ENCODE measurements around the gene DHX38.
"Not testable (repeated sequence)": the region's sequence is repeated elsewhere in the genome, so short reads cannot be mapped to it uniquely, and the experiment has no call there.

Gene DHX38

DNA sequence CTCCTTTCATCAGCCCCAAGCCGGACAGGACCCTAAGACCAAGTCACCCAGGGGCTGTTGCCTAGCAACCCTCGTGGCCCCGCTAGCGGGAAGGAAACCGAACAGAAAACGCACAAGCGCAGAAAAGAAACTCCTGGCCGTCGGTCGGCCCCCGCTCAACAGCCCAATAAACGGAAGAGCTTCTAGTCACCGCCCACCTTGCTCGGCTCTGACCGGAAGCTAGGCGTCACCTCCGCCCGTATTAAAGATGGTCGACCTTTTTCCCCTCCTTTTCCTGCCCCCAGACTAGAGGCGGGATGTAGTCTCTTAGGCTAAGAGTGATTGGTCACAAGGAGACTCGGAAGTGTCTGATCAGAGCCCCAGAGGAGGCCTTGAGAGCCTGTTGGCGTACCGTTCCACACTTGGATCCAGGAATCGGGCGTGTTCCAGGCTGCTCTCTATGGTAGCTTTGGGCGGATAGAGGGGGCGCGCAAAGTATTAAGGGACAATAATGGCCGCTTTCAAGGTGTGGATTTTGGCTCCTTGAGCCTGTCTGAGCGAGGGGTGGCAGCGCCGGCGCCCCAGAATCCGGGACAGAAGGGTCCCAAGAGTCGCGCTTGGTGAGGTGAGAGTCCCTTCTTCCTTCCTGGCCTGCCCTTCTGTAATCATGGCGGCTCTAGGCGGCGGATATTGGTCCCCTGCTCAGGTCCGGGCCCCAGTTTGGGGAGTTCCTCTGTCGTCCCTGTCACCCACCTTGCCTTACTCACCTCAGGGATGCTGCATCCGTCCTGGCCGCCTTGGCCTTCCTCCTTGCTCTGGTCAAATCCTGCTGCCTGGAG is at the start of gene DHX38, which contains the start of gene TXNL4B:
TSS of gene DHX38 (plus strand) at position 400 of the 818 bp plus-strand sequence. CDS start 2,311 bp downstream, outside the sequence.
TSS of gene TXNL4B (minus strand) at position 173 of the 818 bp plus-strand sequence. CDS start 2,871 bp downstream, outside the sequence.
- peak; percentile 99 for DNase-seq

DNA sequence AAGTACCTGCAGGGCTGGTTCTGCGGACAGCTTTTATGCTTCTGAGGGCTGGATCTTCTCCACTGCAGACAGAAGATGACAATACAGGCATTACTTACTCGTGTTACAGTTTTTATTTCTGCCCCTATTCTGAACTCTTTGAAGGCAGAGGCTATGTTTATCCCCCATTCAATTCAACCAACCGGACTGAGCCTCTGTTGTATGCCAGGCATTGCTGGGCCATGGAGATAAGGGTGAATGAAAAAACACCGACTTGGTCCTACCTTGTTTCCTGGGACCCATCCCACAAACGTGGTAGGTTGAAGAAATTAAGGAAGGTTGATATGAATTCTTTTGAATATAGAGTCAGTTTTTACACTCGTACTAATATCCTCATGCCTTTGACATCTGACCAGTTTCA is 49.4 kb upstream of the DHX38 start:
- DNase-seq, result no peak

GRCh38 chr16:72044825-72045359 is 48.8 kb upstream of the DHX38 start:
- DNase-seq, result no peak

GRCh38 chr16:72049110-72049509 is 44.5 kb upstream of the DHX38 start:
- no peak for DNase-seq

DNA sequence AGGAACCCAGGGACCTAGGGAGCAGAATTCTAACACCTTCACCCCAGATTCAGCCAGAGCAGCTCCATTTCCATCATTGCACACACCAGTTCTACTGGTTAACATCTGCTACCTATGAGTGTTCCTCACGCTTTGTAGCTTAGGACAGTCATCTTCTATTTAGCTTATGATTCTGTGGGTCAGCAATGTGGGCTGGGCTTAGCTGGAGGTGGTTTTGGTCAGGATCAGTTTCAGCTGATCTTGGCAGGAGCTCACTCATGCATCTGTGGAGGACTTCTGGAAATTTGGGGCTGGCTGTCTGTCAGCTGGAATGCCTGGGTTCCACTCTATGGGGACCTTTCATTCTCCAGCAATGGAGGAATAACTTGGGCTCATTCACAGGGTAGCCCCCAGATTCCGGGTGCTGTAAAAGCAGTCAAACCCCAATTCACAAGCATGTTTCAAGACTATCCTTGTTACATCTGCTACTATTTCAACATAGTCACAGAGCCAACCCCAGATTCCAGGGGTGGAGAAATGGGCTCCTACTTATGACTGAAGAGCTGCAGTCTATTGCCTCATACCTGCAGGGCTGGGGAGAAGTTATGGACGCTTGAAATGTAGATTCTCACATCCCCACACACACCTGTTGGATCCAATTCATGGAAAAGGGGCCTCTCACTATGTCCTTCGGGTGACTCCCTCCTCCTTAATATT is 42.7 kb upstream of the DHX38 start:
- no peak for DNase-seq

DNA sequence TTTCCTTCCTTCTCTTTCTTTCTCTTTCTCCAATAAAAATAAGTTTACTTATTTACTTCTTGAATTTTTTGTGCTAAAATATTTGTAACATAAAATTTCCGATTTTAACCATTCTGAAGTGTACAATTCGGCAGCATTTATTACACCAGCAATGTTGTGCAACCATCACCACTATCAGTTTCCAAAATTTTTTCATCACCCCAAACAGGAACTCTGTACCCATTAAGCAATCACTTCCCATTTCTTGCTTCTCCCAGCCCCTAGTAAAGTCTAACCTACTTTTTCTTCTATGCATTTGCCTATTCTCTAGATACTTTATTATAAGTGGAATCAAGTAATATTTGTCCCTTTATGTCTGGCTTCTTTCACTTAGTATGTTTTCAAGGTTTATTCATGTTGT is 41.8 kb upstream of the DHX38 start:
- no peak for DNase-seq

GRCh38 chr16:72054254-72054847 is 39.3 kb upstream of the DHX38 start, which contains the start of gene HP:
Gene HP (plus strand): TSS chr16:72054505. CDS start chr16:72054653, 148 bp downstream.
- not testable (repeated sequence) for DNase-seq

DNA sequence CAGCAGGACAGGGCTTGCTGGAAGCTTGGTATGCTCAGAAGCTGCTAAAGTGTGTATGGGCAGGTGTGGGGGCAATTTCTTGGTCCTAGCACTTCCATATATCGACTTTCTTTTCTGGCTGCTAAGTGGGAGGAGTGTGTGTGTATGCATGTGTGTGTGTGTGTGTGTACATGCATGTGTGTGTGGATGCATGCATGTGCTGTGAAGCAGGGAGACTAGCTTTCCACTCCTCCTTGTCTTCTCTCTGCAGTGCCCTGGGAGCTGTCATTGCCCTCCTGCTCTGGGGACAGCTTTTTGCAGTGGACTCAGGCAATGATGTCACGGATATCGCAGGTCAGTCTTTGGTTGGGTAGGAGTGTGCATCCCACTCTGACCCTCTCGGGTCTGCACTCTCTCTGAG is 37.7 kb upstream of the DHX38 start:
- DNase-seq, result peak; percentile 12

DNA sequence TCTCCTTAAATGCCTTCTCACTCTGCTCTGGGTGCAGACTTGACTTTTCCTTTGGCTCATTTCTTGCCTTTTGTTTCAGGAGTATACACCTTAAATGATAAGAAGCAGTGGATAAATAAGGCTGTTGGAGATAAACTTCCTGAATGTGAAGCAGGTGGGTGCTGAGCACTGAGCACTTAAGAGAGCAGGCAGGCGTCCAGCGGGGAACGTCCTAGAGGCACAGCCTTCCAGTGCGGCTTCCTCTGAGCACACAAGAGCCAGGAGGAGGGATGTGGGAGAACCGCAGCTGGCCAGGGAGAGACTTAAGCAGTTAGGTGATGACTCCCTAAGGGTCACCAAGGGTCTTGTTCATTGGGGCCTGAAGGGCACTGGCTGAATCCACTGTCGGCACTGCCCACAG is 36.3 kb upstream of the DHX38 start:
- DNase-seq, result not testable (repeated sequence)

- DNase-seq, result not testable (repeated sequence)
These were observed 34.6 kb upstream of the DHX38 start for GRCh38 chr16:72059060-72059459.

DNA sequence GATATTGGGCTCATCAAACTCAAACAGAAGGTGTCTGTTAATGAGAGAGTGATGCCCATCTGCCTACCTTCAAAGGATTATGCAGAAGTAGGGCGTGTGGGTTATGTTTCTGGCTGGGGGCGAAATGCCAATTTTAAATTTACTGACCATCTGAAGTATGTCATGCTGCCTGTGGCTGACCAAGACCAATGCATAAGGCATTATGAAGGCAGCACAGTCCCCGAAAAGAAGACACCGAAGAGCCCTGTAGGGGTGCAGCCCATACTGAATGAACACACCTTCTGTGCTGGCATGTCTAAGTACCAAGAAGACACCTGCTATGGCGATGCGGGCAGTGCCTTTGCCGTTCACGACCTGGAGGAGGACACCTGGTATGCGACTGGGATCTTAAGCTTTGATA is 33.2 kb upstream of the DHX38 start:
- no peak for DNase-seq

DNA sequence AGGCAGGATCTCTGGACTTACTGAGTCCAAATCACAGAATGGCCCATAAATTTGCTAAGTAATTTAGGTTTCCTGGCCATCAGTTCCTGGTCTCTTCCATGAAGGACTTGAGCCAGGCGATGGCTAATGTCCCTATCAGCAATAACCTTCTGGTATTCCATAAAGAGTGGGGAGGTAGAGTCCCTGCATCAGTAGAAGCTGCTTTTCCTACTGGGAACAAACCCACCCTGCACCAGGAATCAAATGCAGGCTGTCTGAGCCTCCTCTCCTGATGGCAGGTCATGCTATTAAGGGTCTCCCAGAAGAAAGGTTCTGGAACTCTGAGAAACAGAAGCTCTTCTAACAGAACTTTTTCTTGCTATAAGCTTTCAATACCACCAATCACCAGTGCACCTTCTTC is 32.1 kb upstream of the DHX38 start:
- DNase-seq, result no peak

DNA sequence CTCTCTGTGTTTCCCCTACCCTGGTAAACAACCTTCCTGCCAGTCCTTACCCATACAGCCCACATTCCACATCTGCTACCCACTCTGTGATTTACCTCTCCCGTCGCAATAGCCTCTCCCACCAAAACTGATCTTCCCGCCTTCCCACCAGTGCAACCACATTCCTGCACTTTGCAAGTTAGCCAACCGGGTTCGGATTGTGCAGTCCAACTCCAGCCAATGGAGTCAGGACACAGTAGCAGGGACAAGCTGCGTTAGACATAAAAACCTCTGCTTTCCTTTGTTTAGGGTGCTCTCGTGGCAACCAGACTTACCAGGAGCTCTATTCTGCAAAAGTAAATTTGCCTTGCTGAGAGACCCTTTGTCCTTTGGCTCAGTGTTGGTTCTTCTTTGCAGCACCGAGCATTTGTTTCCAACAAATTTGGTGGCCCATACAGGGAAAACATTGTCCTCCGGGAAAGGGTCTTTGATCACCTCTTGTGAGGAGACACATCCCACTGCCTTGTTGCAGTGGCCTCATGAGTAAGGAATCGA is 29.2 kb upstream of the DHX38 start:
- DNase-seq, result no peak

- peak; percentile 20 for DNase-seq
These were observed 26.9 kb upstream of the DHX38 start for GRCh38 chr16:72066747-72067146.

DNA sequence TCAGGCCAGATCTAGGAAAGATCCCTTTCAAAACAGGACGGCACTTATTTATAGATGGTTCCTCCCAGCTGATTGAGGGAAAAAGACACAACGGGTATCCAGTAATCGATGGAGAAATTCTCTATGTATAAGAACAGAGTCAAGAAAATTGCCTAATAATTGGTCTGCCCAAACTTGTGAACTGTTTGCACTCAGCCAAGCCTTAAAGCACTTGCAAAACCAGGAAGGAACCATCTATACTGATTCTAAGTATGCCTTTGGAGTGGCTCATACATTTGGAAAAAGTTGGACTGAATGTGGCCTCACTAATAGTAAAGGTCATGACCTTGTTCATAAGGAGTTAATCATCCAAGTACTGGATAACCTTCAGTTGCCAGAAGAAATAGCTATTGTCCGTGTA is 24.7 kb upstream of the DHX38 start:
- DNase-seq, result no peak

DNA sequence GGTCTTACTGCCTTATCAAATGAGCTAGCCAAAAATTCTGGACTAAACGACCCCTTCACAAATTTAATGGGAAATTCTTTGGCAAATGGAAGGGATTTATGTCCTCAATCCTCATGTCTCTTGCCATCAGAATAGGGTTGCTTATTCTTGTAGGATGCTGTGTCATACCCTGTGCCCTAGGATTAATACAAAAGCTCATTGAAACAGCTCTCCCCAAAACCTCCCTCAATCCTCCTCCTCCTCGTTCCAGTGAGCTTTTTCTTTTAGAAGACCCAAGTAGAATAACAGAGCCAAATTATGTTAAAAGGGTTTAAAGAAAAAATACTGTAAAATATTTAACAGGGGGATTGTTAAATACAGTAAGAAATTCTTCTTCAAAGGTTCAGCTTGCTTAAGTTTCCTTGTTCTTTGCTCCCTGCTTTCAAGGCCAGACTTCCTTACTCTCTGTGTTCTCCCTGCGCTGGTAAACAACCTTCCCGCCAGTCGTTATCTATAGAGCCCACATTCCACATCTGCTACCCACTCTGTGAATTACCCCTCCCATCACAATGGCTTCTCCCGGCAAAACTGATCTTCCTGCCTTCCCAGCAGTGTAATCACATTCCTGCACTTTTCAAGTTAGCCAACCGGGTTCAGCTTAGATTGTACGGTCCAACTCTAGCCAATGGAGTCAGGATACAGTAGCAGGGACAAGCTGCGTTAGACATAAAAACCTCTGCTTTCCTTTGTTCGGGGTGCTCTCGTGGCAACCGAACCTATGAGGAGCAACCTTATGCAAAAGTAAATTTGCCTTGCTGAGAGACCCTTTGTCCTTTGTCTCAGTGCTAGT is 20.9 kb upstream of the DHX38 start:
- DNase-seq, result peak; percentile 42

GRCh38 chr16:72073560-72074230 is 20.0 kb upstream of the DHX38 start:
- peak; percentile 49 for DNase-seq

DNA sequence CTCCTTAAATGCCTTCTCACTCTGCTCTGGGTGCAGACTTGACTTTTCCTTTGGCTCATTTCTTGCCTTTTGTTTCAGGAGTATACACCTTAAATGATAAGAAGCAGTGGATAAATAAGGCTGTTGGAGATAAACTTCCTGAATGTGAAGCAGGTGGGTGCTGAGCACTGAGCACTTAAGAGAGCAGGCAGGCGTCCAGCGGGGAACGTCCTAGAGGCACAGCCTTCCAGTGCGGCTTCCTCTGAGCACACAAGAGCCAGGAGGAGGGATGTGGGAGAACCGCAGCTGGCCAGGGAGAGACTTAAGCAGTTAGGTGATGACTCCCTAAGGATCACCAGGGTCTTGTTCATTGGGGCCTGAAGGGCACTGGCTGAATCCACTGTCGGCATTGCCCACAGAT is 18.6 kb upstream of the DHX38 start:
- DNase-seq, result not testable (repeated sequence)

GRCh38 chr16:72076991-72077706 is 16.5 kb upstream of the DHX38 start:
- DNase-seq, result not testable (repeated sequence)

DNA sequence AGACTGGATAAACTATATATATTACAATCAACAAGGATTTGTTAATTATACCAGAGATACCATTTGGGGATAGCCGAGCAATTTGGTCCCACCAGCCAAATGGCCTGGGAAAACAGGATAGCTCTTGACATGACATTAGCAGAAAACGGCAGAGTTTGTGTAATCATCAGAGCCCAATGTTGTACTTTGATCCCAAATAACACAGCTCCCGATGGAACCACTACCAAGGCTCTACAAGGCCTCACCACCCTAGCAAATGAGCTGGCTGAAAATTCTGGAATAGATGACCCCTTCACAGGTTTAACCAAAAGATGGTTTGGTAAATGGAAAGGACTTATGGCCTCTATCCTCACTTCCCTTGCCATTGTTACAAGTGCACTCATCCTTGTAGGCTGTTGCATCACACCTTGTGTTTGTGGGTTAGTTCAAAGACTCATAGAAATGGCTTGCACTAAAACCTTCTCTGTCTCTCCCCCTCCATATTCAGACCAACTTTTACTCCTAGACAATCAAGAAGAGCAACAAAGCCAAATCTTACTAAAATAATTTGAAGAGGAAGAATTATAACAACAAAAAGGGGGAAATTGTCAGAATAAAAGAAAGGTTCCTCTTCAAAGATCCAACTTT is 9.8 kb upstream of the DHX38 start:
- DNase-seq, result no peak
